Sigmoid colon (tissue), 4 donors: Measurements from ENCODE around the gene NPIPA2.
"Not testable (repeated sequence)": the region's sequence is repeated elsewhere in the genome, so short reads cannot be mapped to it uniquely, and the experiment has no call there.

Experiments
- EP300 ChIP-seq, 4 donors: sonication (generic); formaldehyde crosslinking; IDR thresholded peaks; one replicate each; pipeline ENCODE4 v1.6.1; 2017; ENCODE audit warnings: antibody characterized with exemption in 4 of 4
- POLR2A ChIP-seq, 2 donors: fragments of 450-650 bp; IDR thresholded peaks; one replicate each; pipeline ENCODE4 v1.6.1; 2016; ENCODE audit warnings: antibody characterized with exemption in 2 of 2, mild to moderate bottlenecking in 2 of 2, moderate library complexity in 2 of 2
- TF ChIP-seq, protein P1 (sequence below), 4 experiments: fragments of 450-650 bp in 3 of 4; fragments of 200-600 bp in 1 of 4; IDR thresholded peaks; one replicate each; pipeline ENCODE4 v1.5.1; 2016 to 2019; ENCODE audit warnings: antibody characterized with exemption in 4 of 4, mild to moderate bottlenecking in 3 of 4, moderate library complexity in 2 of 4

DNA sequence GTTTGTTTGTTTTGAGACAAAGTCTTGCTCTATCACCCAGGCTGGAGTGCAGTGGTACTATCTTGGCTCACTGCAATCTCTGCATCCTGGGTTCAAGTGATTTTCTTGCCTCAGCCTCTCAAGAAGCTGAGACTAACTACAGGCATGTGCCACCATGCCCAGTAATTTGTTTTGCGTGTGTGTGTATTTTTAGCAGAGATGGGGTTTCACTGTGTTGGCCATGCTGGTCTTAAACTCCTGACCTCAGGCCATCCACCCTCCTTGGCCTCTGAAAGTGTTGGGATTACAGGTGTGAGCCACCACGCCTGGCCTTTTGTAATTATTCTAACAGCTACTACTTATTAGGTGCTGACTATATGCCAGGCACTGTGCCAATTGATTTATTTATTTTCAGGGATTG is 33.3 kb downstream of the NPIPA2 start:
- TF ChIP-seq, protein P1, sequence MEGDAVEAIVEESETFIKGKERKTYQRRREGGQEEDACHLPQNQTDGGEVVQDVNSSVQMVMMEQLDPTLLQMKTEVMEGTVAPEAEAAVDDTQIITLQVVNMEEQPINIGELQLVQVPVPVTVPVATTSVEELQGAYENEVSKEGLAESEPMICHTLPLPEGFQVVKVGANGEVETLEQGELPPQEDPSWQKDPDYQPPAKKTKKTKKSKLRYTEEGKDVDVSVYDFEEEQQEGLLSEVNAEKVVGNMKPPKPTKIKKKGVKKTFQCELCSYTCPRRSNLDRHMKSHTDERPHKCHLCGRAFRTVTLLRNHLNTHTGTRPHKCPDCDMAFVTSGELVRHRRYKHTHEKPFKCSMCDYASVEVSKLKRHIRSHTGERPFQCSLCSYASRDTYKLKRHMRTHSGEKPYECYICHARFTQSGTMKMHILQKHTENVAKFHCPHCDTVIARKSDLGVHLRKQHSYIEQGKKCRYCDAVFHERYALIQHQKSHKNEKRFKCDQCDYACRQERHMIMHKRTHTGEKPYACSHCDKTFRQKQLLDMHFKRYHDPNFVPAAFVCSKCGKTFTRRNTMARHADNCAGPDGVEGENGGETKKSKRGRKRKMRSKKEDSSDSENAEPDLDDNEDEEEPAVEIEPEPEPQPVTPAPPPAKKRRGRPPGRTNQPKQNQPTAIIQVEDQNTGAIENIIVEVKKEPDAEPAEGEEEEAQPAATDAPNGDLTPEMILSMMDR (IDR thresholded peaks at IDR 0.05), result not testable (repeated sequence)
- not testable (repeated sequence) for TF ChIP-seq EP300, POLR2A (IDR thresholded peaks at IDR 0.05)
